ENCODE measurements around the gene BCL7A. TPM values are rescaled to one million over a fixed set of nuclear protein-coding genes. Genes with fewer than 3 reads are reported as not detected.

Gene BCL7A
- total RNA-seq, 1 donor from 2014 or later: 34.6 TPM

DNA sequence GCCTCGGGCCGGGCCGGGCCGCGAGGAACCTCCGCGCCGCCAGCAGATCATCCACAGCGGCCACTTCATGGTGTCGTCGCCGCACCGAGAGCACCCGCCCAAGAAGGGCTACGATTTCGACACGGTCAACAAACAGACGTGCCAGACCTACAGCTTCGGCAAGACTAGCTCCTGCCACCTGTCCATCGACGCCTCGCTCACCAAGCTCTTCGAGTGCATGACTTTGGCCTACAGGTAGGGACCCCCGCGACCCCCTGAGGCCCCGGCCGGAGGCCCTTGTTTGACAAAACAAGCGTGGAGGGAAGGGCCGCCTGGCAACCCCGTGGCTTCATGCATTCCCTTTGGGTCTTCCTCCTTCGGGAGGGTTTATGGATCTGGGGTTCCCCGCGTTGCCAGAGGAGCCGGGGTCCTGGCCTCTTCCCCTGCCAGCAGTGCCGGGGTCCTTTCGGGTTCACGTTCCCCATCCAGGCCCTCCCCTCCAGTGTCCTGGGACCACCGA is 57.4 kb downstream of the BCL7A start:
- H3K9me3 Mint-ChIP-seq: no peaks in the 10 kb centered on the region
- peak overlapping the region; percentile 64 for H3K27ac Mint-ChIP-seq
- DNase-seq (ENCODE audit: low spot score in 2 of 2, unreplicated experiment in 2 of 2): no peak
- peak overlapping the region; percentile 88 for H3K4me3 Mint-ChIP-seq
- no peaks in the 10 kb centered on the region for H3K27me3 Mint-ChIP-seq (ENCODE audit: low read depth)
- TF ChIP-seq, protein P1, sequence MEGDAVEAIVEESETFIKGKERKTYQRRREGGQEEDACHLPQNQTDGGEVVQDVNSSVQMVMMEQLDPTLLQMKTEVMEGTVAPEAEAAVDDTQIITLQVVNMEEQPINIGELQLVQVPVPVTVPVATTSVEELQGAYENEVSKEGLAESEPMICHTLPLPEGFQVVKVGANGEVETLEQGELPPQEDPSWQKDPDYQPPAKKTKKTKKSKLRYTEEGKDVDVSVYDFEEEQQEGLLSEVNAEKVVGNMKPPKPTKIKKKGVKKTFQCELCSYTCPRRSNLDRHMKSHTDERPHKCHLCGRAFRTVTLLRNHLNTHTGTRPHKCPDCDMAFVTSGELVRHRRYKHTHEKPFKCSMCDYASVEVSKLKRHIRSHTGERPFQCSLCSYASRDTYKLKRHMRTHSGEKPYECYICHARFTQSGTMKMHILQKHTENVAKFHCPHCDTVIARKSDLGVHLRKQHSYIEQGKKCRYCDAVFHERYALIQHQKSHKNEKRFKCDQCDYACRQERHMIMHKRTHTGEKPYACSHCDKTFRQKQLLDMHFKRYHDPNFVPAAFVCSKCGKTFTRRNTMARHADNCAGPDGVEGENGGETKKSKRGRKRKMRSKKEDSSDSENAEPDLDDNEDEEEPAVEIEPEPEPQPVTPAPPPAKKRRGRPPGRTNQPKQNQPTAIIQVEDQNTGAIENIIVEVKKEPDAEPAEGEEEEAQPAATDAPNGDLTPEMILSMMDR (IDR thresholded peaks at IDR 0.05; ENCODE audit: unreplicated experiment): no peak
- peaks cover 6% of the 10 kb centered on the region for H3K36me3 Mint-ChIP-seq
- H3K4me1 Mint-ChIP-seq: peaks cover 41% of the 10 kb centered on the region

DNA sequence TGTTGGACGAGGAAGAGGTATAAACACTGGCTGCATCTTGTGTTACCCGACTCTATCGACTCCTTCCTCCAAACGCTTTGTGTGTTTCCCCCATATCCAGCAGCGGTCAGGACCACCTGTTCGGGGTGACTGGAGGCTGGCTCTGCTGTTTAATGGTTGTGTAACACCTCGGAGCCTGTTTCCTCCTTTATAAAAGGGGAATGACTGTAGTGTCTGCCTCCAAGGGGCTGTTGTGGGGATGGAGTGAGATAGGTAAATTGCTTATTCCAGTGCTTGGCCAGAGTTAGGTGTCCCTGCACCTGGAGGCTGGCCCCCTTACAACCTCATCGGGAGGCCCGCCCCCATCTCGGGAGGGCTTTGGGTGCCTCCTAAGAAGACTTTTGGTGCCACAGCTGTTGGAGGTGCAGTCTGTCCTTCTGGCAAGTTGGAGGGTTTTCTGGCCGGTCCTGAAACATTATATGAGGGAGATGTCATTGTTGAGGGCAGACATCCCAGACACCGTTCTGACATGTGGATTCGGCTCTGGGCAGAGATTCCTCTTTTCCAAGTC is 57.9 kb downstream of the BCL7A start:
- Mint-ChIP-seq H3K4me1 (peaks cover 41% of the 10 kb centered on the region), H3K27me3 (ENCODE audit: low read depth) (no peaks in the 10 kb centered on the region), H3K36me3 (peaks cover 8% of the 10 kb centered on the region), H3K9me3 (no peaks in the 10 kb centered on the region), H3K27ac (peak overlapping the region; percentile 54), H3K4me3 (peak overlapping the region; percentile 88)
- TF ChIP-seq, protein P1 (IDR thresholded peaks at IDR 0.05; ENCODE audit: unreplicated experiment): no peak
- DNase-seq (ENCODE audit: low spot score in 2 of 2, unreplicated experiment in 2 of 2): no peak

DNA sequence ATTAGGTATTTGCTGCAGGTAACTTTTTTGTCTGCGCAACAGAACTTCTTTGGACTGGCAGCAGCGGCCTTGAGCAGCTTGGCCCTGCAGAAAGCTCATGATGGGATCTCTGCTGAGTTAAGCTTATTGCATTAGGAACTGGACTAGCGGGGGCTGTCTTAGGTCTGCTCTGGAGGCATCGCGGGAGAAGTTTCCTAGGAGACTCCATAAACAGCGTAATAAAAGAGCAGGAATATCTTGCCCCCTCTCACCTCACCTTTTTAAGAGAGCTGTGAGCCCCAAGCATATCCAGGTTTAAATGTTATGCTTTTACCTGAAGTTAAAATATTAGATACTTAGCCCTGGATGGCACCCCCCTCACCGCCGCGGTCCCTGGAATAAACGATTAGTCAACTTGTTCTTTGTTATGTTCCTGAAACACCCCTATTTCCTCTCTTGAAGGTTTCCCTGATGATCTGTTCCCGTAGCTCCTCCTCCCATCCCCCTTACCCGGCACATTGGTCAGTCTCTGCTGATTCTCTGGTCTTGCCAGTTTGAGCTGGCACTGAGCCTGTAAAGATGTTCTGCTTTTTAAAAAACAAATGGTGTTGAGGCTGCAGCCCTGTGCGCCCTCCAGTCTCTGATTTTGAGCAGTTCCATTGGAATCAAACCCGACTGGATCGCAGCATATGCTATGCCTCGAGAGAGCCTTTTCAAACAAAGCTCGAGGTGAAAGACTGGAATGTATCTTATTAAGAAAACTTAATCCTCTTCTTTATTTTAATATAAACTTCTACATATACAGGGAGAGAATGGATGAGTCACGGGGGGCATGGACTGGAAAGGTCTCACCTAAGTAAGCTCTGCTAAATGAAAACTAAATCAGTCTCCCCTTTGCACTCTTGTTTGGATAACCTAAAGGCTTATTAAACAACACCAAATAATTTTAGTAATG is 58.7 kb downstream of the BCL7A start:
- TF ChIP-seq, protein P1 (IDR thresholded peaks at IDR 0.05; ENCODE audit: unreplicated experiment): no peak
- H3K27ac Mint-ChIP-seq: peak overlapping the region; percentile 39
- H3K36me3 Mint-ChIP-seq: peaks cover 8% of the 10 kb centered on the region
- no peak for DNase-seq (ENCODE audit: low spot score in 2 of 2, unreplicated experiment in 2 of 2)
- no peaks in the 10 kb centered on the region for H3K27me3 Mint-ChIP-seq (ENCODE audit: low read depth)
- H3K4me3 Mint-ChIP-seq: peak overlapping the region; percentile 88
- peaks cover 41% of the 10 kb centered on the region for H3K4me1 Mint-ChIP-seq
- no peaks in the 10 kb centered on the region for H3K9me3 Mint-ChIP-seq

DNA sequence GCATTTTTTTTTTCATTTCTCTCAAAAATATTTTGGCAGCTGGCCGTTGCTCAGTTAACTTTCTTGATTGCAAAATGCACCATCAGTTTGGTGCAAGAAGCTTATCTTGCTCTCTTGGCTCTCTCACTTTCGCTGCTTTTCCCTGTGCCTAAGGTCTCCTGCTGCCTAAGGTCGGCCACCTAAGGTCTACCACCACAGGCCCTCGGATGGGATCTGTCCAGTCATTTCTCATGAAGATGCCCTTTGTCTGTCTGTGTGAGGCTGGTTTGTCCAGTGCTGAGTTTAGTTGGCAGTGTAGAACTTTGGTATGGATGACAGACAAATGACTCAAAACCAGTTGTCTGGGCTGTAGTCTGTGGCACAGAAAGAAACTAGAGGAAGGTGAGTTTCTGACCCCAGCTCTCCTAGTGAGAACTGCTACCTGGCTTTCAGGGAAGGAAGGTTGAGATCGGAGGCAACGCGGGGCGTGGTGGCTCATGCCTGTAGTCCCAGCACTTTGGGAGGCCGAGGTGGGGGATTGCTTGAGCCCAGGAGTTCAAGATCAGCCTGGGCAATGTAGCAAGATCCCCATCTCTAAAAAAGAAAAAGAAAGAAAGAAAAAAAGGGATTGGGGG is 59.5 kb downstream of the BCL7A start:
- Mint-ChIP-seq H3K27me3 (ENCODE audit: low read depth) (no peaks in the 10 kb centered on the region), H3K4me3 (peak overlapping the region; percentile 88), H3K4me1 (peaks cover 41% of the 10 kb centered on the region), H3K27ac (peak overlapping the region; percentile 74), H3K9me3 (no peaks in the 10 kb centered on the region), H3K36me3 (peaks cover 10% of the 10 kb centered on the region)
- DNase-seq (ENCODE audit: low spot score in 2 of 2, unreplicated experiment in 2 of 2): no peak
- TF ChIP-seq, protein P1 (IDR thresholded peaks at IDR 0.05; ENCODE audit: unreplicated experiment): no peak

DNA sequence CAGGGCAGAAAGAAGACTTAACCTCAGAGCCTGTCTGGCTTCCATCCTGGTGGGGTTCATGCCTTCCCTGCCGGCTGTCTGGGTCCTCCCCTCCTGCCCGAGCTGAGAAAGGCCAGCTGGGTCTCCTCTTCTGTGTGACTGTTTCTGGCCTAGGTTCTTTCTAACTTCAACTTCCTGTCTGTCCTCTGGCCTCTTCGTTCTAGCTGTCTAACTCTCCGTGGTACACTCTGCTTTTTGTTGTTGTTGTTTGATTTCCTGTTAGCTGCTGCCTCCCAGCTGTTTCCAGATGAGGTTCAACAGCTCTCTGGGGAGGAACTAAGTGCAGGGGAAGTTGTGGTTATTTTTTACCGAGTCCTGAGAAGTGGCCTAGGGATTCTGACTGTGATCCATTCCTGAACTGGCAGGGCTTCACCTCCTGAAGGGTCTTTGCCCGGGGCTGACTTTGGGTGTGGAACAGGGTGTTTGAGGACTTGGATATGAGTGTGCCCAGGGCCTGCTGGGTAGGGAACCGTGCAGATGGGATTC is 60.1 kb downstream of the BCL7A start:
- H3K9me3 Mint-ChIP-seq: no peaks in the 10 kb centered on the region
- TF ChIP-seq, protein P1 (IDR thresholded peaks at IDR 0.05; ENCODE audit: unreplicated experiment): no peak
- peaks cover 41% of the 10 kb centered on the region for H3K4me1 Mint-ChIP-seq
- no peaks in the 10 kb centered on the region for H3K27me3 Mint-ChIP-seq (ENCODE audit: low read depth)
- peak overlapping the region; percentile 88 for H3K4me3 Mint-ChIP-seq
- peak overlapping the region; percentile 41 for H3K27ac Mint-ChIP-seq
- H3K36me3 Mint-ChIP-seq: peaks cover 10% of the 10 kb centered on the region
- DNase-seq (ENCODE audit: low spot score in 2 of 2, unreplicated experiment in 2 of 2): no peak

All from mesothelial cell of epicardium (in vitro differentiated cells).